ENCODE results near the gene CPSF7. TPM values are rescaled to one million over a fixed set of nuclear protein-coding genes. Genes with fewer than 3 reads are reported as not detected.

The CPSF7 gene
- polyA plus RNA-seq, 1 of the 3 experiments (the other 2 are of a cell fraction): 44.0 TPM

- Histone ChIP-seq H3K4me3 (ENCODE audit: low read depth in 2 of 2, low read length in 1 of 2) (no peak overlapping the region), H3K27ac (ENCODE audit: low read depth in 2 of 2, low read length in 1 of 2) (no peak overlapping the region), H2AFZ (ENCODE audit: low read depth) (no peak overlapping the region), H3K9me3 (no peaks in the 10 kb centered on the region), H3K4me2 (no peak overlapping the region), H3F3A (replicated peaks; ENCODE audit: insufficient read depth) (peaks cover 16% of the 10 kb centered on the region), H3K79me2 (ENCODE audit: insufficient read depth) (peaks cover 7% of the 10 kb centered on the region; the same call in 1 of the 2 replicates), H3K9me2 (no peaks in the 10 kb centered on the region), H3K4me1 (ENCODE audit: control insufficient read depth in 1 of 2, insufficient read depth in 2 of 2, low read depth in 1 of 2, low read length in 1 of 2) (no peaks in the 10 kb centered on the region), H3K36me3 (replicated peaks in 1 of 2; ENCODE audit: control insufficient read depth in 1 of 2, insufficient read depth in 2 of 2, low read length in 1 of 2) (peaks cover 55 to 74% of the 10 kb centered on the region in 2 experiments), H4K20me1 (ENCODE audit: insufficient read depth) (0 out of 2 replicates have a peak, but pooled peaks cover 6% of the 10 kb centered on the region), H3K27me3 (ENCODE audit: insufficient read depth) (no peaks in the 10 kb centered on the region), H3K9ac (no peak overlapping the region)
- DNase-seq: no peak
- 92% methylated on average over 5 of the region's 5 CpGs for WGBS (ENCODE audit: low lambda C conversion rate)
- CTCF ChIA-PET: no interaction called here
- TF ChIP-seq MAX (IDR thresholded peaks at IDR 0.05; ENCODE audit: low read depth) (no peak), SIN3A (IDR thresholded peaks at IDR 0.05; ENCODE audit: borderline replicate concordance, low read depth, low read length) (no peak), NFIC (IDR thresholded peaks at IDR 0.05; ENCODE audit: borderline replicate concordance) (no peak), TCF12 (IDR thresholded peaks at IDR 0.05) (no peak), CTCF (IDR thresholded peaks at IDR 0.05) (no peak), GABPA (IDR thresholded peaks at IDR 0.05; ENCODE audit: low read depth) (no peak)
- POLR2A ChIA-PET: no interaction called here
Measured at GRCh38 chr11:61404103-61404502, 25.7 kb downstream of the CPSF7 start.

GRCh38 chr11:61403658-61404057, 26.1 kb downstream of the CPSF7 start:
- no peak for TF ChIP-seq SMC3 (IDR thresholded peaks at IDR 0.05; ENCODE audit: low read depth, low read length)
- no peak for TF ChIP-seq RXRA (IDR thresholded peaks at IDR 0.05; ENCODE audit: borderline replicate concordance, low read depth)
- TF ChIP-seq JUND (IDR thresholded peaks at IDR 0.05): no peak
- no peak for TF ChIP-seq ZBTB33 (IDR thresholded peaks at IDR 0.05; ENCODE audit: borderline replicate concordance, low read depth)
- TF ChIP-seq MEF2A (IDR thresholded peaks at IDR 0.05; ENCODE audit: borderline replicate concordance, low read depth): no peak
- WGBS (ENCODE audit: low lambda C conversion rate): 94% methylated on average over 1 of the region's 1 CpG
- Histone ChIP-seq H4K20me1 (ENCODE audit: insufficient read depth) (0 out of 2 replicates have a peak, but pooled peaks cover 6% of the 10 kb centered on the region), H3K4me3 (ENCODE audit: low read depth in 2 of 2, low read length in 1 of 2) (no peak overlapping the region), H3K9me2 (no peaks in the 10 kb centered on the region), H3F3A (replicated peaks; ENCODE audit: insufficient read depth) (peaks cover 20% of the 10 kb centered on the region), H3K9me3 (no peaks in the 10 kb centered on the region), H3K79me2 (ENCODE audit: insufficient read depth) (peaks cover 6% of the 10 kb centered on the region; the same call in 1 of the 2 replicates), H2AFZ (ENCODE audit: low read depth) (no peak overlapping the region), H3K9ac (no peak overlapping the region), H3K27me3 (ENCODE audit: insufficient read depth) (no peaks in the 10 kb centered on the region), H3K27ac (ENCODE audit: low read depth in 2 of 2, low read length in 1 of 2) (no peak overlapping the region), H3K4me2 (no peak overlapping the region), H3K36me3 (replicated peaks in 1 of 2; ENCODE audit: control insufficient read depth in 1 of 2, insufficient read depth in 2 of 2, low read length in 1 of 2) (peaks cover 52 to 72% of the 10 kb centered on the region in 2 experiments), H3K4me1 (ENCODE audit: control insufficient read depth in 1 of 2, insufficient read depth in 2 of 2, low read depth in 1 of 2, low read length in 1 of 2) (no peaks in the 10 kb centered on the region)
- POLR2A ChIA-PET: interaction anchor here (0.9 kb wide), 1 partner anchor 11 kb away, joined by 3 read pairs; the partner anchor contains the start of gene TMEM216
- DNase-seq: no peak
- CTCF ChIA-PET: interaction anchor here (5.6 kb wide), 1 partner anchor 18 kb away, joined by 33 read pairs; no protein-coding TSS in a partner anchor
